MM.1S (cell line): ENCODE results near the gene PCF11.
A peak's percentile ranks its signal among the peaks of the same experiment; 100 is the strongest.

ENCODE experiments used
- DNase-seq: peaks from one replicate; pipeline ENCODE4 v3.0.0-alpha.2; 2015
- H2AFZ ChIP-seq: fragments of 300-600 bp; sonication (generic); 2 replicates; pipeline ENCODE4 v1.6.0; 2016; ENCODE audit warnings: antibody characterized with exemption, low read length
- H3F3A ChIP-seq: fragments of 300-600 bp; sonication (generic); 2 replicates; pipeline ENCODE4 v1.6.1; 2016; ENCODE audit warnings: mild to moderate bottlenecking, antibody characterized with exemption, low read length, moderate library complexity, mixed read lengths; ENCODE audit not compliant: insufficient read depth
- H3K27ac ChIP-seq: fragments of 300-600 bp; sonication (generic); 2 replicates; pipeline ENCODE4 v1.5.1; 2016; ENCODE audit warnings: mild to moderate bottlenecking, low read length
- H3K27me3 ChIP-seq: fragments of 300-600 bp; sonication (generic); replicated peaks from 2 replicates; pipeline ENCODE4 v1.6.0; 2016; ENCODE audit warnings: low read length; ENCODE audit not compliant: insufficient read depth
- H3K36me3 ChIP-seq: fragments of 300-600 bp; sonication (generic); replicated peaks from 2 replicates; pipeline ENCODE4 v1.6.1; 2016; ENCODE audit warnings: mild to moderate bottlenecking, low read length, mixed read lengths; ENCODE audit not compliant: insufficient read depth
- H3K4me1 ChIP-seq: fragments of 300-600 bp; sonication (generic); 2 replicates; pipeline ENCODE4 v1.6.1; 2016; ENCODE audit warnings: low read length, mixed read lengths
- H3K4me2 ChIP-seq: fragments of 300-600 bp; sonication (generic); 2 replicates; pipeline ENCODE4 v1.6.0; 2016; ENCODE audit warnings: low read depth, low read length
- H3K4me3 ChIP-seq: fragments of 300-600 bp; sonication (generic); 2 replicates; pipeline ENCODE4 v1.5.1; 2016; ENCODE audit warnings: low read length, mixed read lengths
- H3K79me2 ChIP-seq: fragments of 300-600 bp; sonication (generic); 2 replicates; pipeline ENCODE4 v1.6.1; 2016; ENCODE audit warnings: mixed run types, low read length, mixed read lengths
- H3K9ac ChIP-seq: fragments of 300-600 bp; sonication (generic); 2 replicates; pipeline ENCODE4 v1.6.1; 2016; ENCODE audit warnings: low read length, mixed read lengths
- H3K9me2 ChIP-seq: fragments of 300-600 bp; sonication (generic); replicated peaks from 2 replicates; pipeline ENCODE4 v1.6.1; 2016; ENCODE audit warnings: mild to moderate bottlenecking, low read length, mixed read lengths; ENCODE audit not compliant: insufficient read depth
- H3K9me3 ChIP-seq: fragments of 300-600 bp; sonication (generic); replicated peaks from 2 replicates; pipeline ENCODE4 v1.6.1; 2016; ENCODE audit warnings: mild to moderate bottlenecking, low read length, mixed read lengths; ENCODE audit not compliant: insufficient read depth
- H4K20me1 ChIP-seq: fragments of 300-600 bp; sonication (generic); 2 replicates; pipeline ENCODE4 v1.6.1; 2016; ENCODE audit warnings: mild to moderate bottlenecking, low read length, moderate library complexity, mixed read lengths; ENCODE audit not compliant: insufficient read depth
- CTCF ChIP-seq: fragments of 300-600 bp; sonication (generic); IDR thresholded peaks from 2 replicates; pipeline ENCODE4 v1.5.1; 2016; ENCODE audit warnings: antibody characterized with exemption, low read length, mixed read lengths
- EZH2 ChIP-seq: fragments of 300-600 bp; sonication (generic); optimal IDR thresholded peaks from 2 replicates; pipeline ENCODE3; 2017; ENCODE audit warnings: low read depth, mild to moderate bottlenecking, antibody characterized with exemption, low read length, mixed read lengths
- EZH2phosphoT487 ChIP-seq: fragments of 300-600 bp; sonication (generic); IDR thresholded peaks from 2 replicates; pipeline ENCODE4 v1.6.1; 2018; ENCODE audit warnings: antibody characterized with exemption, low read length

Gene PCF11

GRCh38 chr11:83191491-83191890 is 34.6 kb downstream of the PCF11 start:
- Histone ChIP-seq H3K27me3 (no peaks in the 10 kb centered on the region), H4K20me1 (no peaks in the 10 kb centered on the region), H3K9me3 (no peaks in the 10 kb centered on the region), H3K36me3 (no peaks in the 10 kb centered on the region; the same call in 1 of the 2 replicates), H3K9me2 (no peaks in the 10 kb centered on the region), H2AFZ (no peak overlapping the region), H3F3A (peaks cover 27% of the 10 kb centered on the region), H3K9ac (no peak overlapping the region), H3K79me2 (peaks cover 20% of the 10 kb centered on the region), H3K4me3 (no peak overlapping the region), H3K4me1 (peaks cover 13% of the 10 kb centered on the region), H3K27ac (no peak overlapping the region), H3K4me2 (no peak overlapping the region)
- TF ChIP-seq EZH2: no peak
- TF ChIP-seq EZH2phosphoT487: no peak
- TF ChIP-seq CTCF: no peak
- DNase-seq: no peak

- no peaks in the 10 kb centered on the region; the same call in 1 of the 2 replicates for H3K36me3 ChIP-seq
- H3K27ac ChIP-seq: no peak overlapping the region
- no peaks in the 10 kb centered on the region for H3K9me3 ChIP-seq
- H3K79me2 ChIP-seq: peaks cover 20% of the 10 kb centered on the region
- peaks cover 27% of the 10 kb centered on the region for H3F3A ChIP-seq
- no peaks in the 10 kb centered on the region for H4K20me1 ChIP-seq
- H3K9ac ChIP-seq: no peak overlapping the region
- no peaks in the 10 kb centered on the region for H3K27me3 ChIP-seq
- no peak for DNase-seq
- peaks cover 13% of the 10 kb centered on the region for H3K4me1 ChIP-seq
- peak overlapping the region; percentile 71; the same call in 1 of the 2 replicates for H3K4me2 ChIP-seq
- TF ChIP-seq EZH2: no peak
- TF ChIP-seq EZH2phosphoT487: no peak
- TF ChIP-seq CTCF: no peak
- no peak overlapping the region for H3K4me3 ChIP-seq
- H3K9me2 ChIP-seq: no peaks in the 10 kb centered on the region
- H2AFZ ChIP-seq: no peak overlapping the region
Measured at GRCh38 chr11:83191986-83192385, 35.1 kb downstream of the PCF11 start.

GRCh38 chr11:83192606-83193245 is 35.8 kb downstream of the PCF11 start:
- TF ChIP-seq CTCF: no peak
- TF ChIP-seq EZH2phosphoT487: no peak
- TF ChIP-seq EZH2: no peak
- Histone ChIP-seq H3K27me3 (no peaks in the 10 kb centered on the region), H3K9me3 (no peaks in the 10 kb centered on the region), H3K36me3 (no peaks in the 10 kb centered on the region; the same call in 1 of the 2 replicates), H4K20me1 (no peaks in the 10 kb centered on the region), H2AFZ (peak overlapping the region; percentile 87), H3K9me2 (no peaks in the 10 kb centered on the region), H3K79me2 (peaks cover 20% of the 10 kb centered on the region), H3K4me2 (peak overlapping the region; percentile 71), H3K9ac (peak overlapping the region; percentile 83), H3K4me3 (peak overlapping the region; percentile 94), H3K4me1 (peaks cover 13% of the 10 kb centered on the region), H3F3A (peaks cover 22% of the 10 kb centered on the region), H3K27ac (peak overlapping the region; percentile 73; the same call in 1 of the 2 replicates)
- no peak for DNase-seq
